Mammary epithelial cell (primary cell): ENCODE results near the gene SCO2.

Experiments
- CTCF ChIP-seq, 2 donors: IDR thresholded peaks in 1 of 2; conservative IDR thresholded peaks in 1 of 2; 2 replicates each; pipeline ENCODE4 v1.5.1; 2011 to 2012; ENCODE audit warnings: inconsistent platforms in 2 of 2, low read length in 2 of 2, mild to moderate bottlenecking in 2 of 2, control low read depth in 1 of 2, low read depth in 1 of 2; ENCODE audit not compliant: insufficient read depth in 1 of 2; ENCODE audit errors: extremely low read depth in 1 of 2
- EZH2 ChIP-seq: IDR thresholded peaks from 2 replicates; pipeline ENCODE4 v1.6.1; 2012; ENCODE audit warnings: low read length, inconsistent platforms, borderline replicate concordance

GRCh38 chr22:50573491-50574382 is 48.3 kb upstream of the SCO2 start:
- no peak for TF ChIP-seq CTCF (conservative IDR thresholded peaks at IDR 0.05 in 1 of 2, IDR thresholded peaks at IDR 0.05 in 1 of 2; ENCODE audit: extremely low read depth in 1 of 2, insufficient read depth in 1 of 2, low read depth in 1 of 2, low read length in 2 of 2)
- TF ChIP-seq EZH2 = no peak
